CD4-positive, alpha-beta T cell treated with Interferon alpha-2 for 1 hour (primary cell): ENCODE measurements around the gene MAP3K7CL.

ENCODE experiments used
- DNase-seq, 2 donors: peaks; one replicate each; pipeline ENCODE4 v3.0.0-alpha.2; 2020 to 2022

The MAP3K7CL gene

GRCh38 chr21:29130270-29130969 lies at the start of gene MAP3K7CL:
Gene MAP3K7CL (plus strand): TSS chr21:29130644. CDS start chr21:29133345, 2,701 bp downstream.
- no peak for DNase-seq

GRCh38 chr21:29082046-29082815 lies 48.2 kb upstream of the MAP3K7CL start:
- DNase-seq, result no peak

GRCh38 chr21:29083306-29083705 lies 47.1 kb upstream of the MAP3K7CL start:
- DNase-seq, result no peak

- DNase-seq, result no peak
These were observed 46.1 kb upstream of the MAP3K7CL start for GRCh38 chr21:29084372-29084771.

- DNase-seq, result no peak
These were observed 45.2 kb upstream of the MAP3K7CL start for GRCh38 chr21:29085106-29085752.

GRCh38 chr21:29091033-29091432 lies 39.4 kb upstream of the MAP3K7CL start:
- no peak for DNase-seq

GRCh38 chr21:29092102-29092959 lies 38.1 kb upstream of the MAP3K7CL start:
- no peak for DNase-seq

- no peak for DNase-seq
These were observed 34.0 kb upstream of the MAP3K7CL start for GRCh38 chr21:29096218-29097015.

- no peak for DNase-seq
These were observed 32.3 kb upstream of the MAP3K7CL start for GRCh38 chr21:29098156-29098555.

GRCh38 chr21:29102791-29103257 lies 27.6 kb upstream of the MAP3K7CL start:
- DNase-seq, result no peak

- DNase-seq, result no peak
These were observed 26.2 kb upstream of the MAP3K7CL start for GRCh38 chr21:29104239-29104708.

- DNase-seq, result no peak
These were observed 25.2 kb upstream of the MAP3K7CL start for GRCh38 chr21:29105218-29105617.

- DNase-seq, result no peak
These were observed 15.5 kb upstream of the MAP3K7CL start for GRCh38 chr21:29114765-29115500.

GRCh38 chr21:29115899-29116298 lies 14.5 kb upstream of the MAP3K7CL start:
- DNase-seq, result no peak

- no peak for DNase-seq
These were observed 13.0 kb upstream of the MAP3K7CL start for GRCh38 chr21:29117372-29117955.

- no peak for DNase-seq
These were observed 8.7 kb upstream of the MAP3K7CL start for GRCh38 chr21:29121759-29122158.

GRCh38 chr21:29124645-29125044 lies 5.8 kb upstream of the MAP3K7CL start:
- DNase-seq, result no peak

GRCh38 chr21:29125191-29125590 lies 5.3 kb upstream of the MAP3K7CL start:
- DNase-seq, result no peak

GRCh38 chr21:29125979-29126378 lies 4.5 kb upstream of the MAP3K7CL start:
- DNase-seq, result no peak

GRCh38 chr21:29133241-29133640 lies 2.8 kb downstream of the MAP3K7CL start:
- DNase-seq, result no peak

GRCh38 chr21:29133796-29134195 lies 3.4 kb downstream of the MAP3K7CL start:
- no peak for DNase-seq
